AG08395 (cell line): ENCODE data around the gene SLC25A41.
A peak's percentile ranks its signal among the peaks of the same experiment; 100 is the strongest.
"Not testable (repeated sequence)": the region's sequence is repeated elsewhere in the genome, so short reads cannot be mapped to it uniquely, and the experiment has no call there.

Experiments
- DNase-seq: peaks from one replicate; pipeline ENCODE4 v3.0.0; 2012; ENCODE audit warnings: mixed read lengths, low spot score

The SLC25A41 gene

DNA sequence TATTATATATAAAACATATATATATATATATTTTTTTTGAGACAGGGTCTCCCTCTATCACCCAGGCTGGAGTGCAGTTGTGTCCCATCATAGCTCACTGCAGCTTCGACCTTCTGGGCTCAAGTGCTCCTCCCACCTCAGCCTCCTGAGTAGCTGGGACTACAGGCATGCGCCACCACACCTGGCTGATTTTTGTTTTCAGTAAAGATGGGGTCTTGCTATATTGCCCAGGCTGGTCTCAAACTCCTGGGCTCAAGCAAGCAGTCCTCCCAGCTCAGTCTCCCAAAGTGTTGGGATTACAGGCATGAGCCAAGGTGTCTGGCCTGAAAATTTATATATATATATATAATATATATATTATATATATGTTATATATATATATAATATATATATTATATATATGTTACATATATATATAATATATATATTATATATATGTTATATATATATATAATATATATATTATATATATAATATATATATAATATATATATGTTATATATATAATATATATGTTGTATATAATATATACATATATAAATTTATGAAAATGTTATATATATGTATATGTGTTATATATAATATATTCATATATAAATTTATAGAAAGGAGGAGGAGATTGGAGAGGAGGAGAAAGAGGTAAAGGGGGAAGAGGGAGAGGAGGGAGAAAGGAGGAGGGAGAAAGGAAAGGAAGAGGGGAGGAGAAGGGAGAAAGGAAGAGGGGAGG lies 4.7 kb downstream of the SLC25A41 start:
- not testable (repeated sequence) for DNase-seq

DNA sequence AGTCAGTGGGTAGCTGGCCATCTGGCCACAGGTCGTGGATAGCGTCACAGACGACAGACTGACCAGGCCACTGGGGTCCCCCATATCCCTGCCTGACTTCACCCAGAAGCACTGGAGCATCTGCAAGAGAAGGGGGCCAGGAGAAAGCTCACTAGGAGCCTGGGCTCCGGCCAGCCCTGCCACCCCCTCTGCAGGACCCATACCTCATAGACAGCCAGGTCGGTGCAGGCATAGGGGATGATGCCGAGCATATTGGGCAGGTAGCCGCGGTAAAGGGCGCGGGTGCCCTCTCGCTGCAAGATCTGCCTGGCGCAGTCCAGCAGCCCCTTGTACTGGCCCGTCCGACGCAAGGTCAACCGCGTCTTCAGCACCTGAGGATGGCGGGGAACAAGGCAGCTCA lies 6.4 kb downstream of the SLC25A41 start:
- DNase-seq = no peak

DNA sequence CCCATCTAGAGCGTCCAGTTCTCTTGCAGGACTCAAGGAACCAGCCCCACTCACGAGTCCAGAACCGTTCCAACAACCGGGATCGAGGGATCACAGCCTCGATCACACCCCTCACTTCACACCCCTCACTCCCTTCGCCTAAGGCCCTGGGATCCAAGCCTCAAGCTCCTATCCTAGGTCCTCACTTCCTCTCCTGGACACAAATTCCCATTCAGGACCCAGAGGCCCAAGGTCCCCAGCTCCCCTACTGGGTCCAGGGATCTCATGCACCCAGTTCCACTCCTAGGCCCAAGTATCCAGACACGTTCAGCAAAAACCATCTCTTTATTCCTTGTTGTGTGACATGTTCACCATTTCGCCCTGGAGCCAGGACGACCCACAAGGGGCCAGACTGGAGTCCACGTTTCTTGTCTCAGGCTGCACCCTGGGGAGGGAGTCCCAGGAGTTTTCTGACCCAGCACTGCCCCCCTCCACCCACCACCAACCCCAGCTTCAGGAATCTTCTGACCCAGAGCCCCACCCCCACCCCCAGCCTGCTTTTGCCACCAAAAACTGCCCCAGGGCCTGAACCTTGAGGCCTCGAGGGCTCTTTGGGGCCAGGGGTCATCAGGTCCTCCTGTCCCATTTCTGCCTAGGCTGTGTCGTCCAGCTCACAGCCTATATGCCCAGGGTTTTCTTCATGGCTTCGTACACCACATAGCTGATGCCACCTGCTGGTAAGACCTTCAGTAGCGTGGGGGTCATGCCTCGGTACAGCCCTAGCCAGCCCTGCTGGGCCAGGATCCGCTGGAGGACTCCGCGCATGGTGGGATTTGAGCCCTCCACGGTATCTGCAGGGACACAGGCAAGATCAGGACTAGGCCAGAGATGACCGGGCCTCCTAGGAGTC lies 7.6 kb downstream of the SLC25A41 start:
- no peak for DNase-seq

DNA sequence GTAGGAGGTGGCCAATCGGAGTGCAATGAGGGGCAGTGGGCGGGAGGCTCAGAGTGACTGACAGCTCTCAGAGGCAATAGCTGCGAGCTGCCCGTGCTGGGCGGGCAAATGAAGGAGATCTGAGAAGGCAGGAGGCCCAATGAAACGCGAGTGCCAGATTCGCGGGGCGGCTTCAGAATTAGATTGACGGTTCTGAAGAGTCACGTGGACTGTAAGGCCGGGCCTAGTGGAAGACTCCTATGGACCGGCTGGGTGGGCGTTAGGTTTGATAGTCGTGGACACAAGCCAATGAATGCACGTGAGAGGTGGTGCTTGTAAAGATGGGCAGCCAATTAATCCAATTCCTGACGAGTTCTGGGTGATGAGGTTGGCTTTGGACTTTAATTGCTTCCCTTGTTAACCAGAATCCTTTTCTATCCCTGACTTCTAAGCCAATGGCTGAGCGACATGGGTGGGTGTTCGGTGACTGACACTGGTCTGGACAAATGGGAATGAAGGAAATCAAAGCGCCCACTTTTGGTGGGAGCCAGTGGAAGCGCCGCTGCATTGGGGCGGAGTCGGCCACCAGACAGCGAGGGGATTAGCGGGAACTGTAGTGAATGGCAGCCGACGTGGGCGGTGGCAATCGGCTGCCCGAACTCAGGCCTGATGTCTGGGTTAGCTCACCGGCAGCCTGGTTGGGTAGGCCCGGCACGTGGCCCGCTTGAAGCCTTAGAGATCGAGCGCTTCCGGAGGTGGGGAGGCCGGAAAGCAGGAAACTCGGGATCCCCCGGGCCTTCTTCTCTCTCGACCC lies 8.4 kb downstream of the SLC25A41 start:
- peak; percentile 100 for DNase-seq

DNA sequence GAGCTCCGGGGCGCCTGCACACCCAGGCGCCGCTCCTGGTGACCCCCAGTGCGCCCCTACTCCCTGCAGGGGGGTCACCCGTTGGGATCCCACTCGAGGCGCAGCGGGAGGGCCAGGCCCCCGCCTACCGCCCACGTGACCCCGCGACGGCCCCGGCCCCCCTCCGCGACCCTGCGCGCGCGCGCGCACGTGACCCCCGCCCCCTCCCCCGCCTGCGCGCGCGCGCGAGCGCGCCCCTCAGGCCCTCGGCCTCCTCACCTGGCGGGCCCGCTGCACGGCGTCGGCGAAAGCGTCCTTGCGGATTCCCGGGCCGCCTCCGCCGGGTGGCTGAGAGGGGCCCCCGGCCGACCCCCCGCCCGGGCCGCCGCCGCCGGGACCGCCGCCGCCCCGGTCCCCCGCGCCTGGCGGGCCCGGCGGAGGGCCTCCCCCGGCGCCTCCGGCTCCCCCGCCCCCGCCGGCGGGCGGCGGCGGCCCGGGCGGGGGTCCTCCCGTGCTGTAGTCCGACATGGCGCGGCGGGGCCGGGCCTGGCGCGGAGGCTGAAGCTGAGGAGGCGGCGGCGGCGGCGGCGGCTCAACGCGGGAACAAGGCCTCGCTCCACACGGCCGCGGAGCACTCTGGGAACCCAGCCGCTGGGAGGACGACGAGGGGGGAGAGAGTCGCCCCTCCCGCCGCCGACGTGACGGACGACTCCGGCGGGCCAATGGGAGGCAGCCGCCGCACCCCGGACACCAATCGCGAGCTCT lies 9.2 kb downstream of the SLC25A41 start, which contains the start of gene KHSRP:
KHSRP (minus strand) TSS at position 617 of the 744 bp plus-strand sequence; CDS start at position 507, 110 bp downstream.
- peak; percentile 34 for DNase-seq

DNA sequence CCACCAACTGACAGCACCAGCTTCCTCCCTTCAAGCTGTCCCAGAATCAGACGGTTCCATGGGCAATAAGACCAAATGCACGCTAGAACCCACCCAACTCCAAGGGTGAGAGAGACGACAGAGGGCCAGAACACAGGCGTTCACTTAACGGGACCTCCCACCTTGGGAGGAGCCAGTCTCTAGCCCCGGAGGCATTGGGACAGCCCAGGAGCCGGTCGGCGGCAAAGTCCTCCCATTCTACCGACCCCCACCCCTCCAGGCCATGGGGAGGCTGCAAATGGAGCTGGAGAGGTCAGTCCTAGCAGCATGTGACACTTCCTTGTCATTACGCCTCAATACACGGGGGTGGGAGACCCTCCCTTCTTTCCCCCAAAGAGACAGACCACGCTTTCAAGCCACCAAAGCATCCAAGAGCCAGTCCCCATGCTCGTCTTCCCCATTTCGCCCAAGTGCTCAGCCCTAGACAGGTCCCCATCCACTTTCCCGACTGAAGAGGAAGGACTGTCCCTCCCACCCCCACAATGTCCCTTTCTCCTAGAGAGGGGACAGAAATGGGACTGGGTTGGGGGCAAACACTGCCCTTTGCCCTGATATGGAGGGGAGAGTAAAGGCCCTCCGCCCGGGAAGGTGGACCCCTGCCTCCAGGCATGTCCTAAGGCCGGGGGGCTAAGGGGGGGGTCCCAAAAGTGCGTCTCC lies 9.9 kb downstream of the SLC25A41 start:
- DNase-seq = peak; percentile 72

DNA sequence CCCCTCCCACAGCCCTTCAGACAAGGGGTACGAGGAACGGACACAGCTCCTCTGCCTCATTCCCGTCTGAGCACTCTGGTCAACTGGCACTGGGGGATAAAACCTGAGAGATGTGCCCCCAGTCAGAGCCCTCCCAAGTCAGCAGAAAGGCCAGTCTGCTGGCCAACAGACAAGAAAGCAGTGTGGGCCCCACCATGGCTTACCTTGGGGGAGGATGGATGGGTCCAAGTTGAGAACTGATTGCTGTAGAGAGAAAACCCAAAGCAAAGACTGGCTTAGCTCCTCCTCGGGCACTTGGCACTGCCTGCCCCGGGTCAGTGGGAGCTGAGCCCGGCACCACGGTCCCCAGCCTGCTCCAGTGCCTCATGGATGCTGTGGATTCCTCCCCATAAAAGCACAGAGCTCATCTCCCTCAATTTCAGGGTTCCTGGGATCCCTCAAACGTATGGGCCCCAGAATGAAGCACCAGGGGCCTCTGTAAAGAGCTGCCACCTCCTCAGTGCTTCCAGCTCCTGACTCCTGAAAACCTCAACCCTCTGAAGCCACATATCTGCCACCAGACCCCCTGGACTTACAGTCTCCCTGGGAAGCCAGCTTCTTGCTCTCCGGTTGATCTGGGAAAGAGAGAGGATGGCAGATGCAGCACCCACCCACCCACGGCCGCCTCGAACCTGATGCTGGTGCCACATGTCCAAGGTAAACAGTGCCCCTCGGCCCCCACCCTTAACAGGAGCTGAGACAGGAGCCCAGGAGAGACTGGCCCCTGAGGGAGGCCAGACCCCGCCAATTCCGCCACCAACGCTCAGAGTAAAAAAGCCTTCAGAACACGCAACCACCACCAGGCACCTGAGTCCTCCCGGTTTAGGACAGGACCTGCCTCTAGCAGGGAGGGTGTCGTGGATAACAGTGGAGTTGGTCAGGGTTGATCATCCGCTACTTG lies 12.2 kb downstream of the SLC25A41 start:
- no peak for DNase-seq

DNA sequence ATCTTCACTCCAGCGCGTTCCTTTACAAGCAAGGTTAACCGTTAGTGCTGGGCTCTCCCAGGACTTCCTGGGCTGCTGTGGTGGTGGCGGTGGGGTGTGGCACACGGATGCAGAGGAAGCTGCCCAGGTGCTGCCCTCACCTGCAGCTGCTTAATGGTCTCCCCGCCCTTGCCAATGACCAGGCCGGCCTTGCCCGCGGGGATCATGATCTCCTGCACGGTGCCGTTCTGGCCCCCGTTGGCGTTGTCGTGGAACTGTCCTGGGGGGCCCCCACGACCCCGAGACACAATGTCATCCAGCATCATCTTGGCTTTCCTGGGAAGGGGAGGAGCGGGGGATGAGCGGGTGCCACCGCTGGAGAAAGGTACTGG lies 15.0 kb downstream of the SLC25A41 start:
- no peak for DNase-seq

DNA sequence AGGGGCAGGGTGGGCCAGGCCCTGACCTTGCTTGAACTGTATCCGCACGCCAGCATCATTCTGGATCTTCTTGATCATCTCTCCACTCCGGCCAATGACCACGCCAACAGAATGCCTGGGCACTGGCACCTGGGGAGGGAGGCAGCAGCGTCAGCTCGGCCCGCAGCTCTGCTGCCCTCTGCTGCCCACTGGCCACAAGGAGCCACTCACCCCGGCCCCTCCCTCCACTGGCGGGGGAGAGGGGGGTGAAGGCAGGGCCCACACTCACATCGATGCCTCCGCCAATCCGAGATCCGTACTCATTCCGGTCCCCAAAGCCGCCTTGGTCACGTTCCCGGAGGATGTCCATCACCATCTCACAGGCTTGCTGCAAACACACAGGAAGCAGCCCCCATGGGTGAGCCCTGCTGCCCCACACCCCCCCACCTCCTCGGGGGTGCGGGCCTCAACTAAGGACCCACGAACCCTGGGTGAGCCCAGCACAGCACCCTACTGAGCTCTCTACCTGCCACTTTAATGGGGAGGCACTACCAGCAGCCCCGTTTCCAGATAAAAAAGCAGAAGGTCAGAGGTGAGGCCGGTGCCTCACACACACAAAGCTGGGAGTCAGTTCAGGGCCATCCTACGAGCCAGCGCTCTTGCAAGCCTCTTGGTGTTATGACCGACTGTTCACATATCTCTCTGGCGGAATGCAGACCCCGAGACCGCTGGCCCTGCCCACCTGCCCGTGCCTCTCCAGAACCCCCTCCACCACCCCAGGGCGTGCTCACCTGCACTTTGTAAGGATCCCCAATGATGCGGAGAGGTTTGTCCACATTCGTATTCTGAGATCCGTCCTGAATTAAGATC lies 15.6 kb downstream of the SLC25A41 start:
- peak; percentile 33 for DNase-seq

DNA sequence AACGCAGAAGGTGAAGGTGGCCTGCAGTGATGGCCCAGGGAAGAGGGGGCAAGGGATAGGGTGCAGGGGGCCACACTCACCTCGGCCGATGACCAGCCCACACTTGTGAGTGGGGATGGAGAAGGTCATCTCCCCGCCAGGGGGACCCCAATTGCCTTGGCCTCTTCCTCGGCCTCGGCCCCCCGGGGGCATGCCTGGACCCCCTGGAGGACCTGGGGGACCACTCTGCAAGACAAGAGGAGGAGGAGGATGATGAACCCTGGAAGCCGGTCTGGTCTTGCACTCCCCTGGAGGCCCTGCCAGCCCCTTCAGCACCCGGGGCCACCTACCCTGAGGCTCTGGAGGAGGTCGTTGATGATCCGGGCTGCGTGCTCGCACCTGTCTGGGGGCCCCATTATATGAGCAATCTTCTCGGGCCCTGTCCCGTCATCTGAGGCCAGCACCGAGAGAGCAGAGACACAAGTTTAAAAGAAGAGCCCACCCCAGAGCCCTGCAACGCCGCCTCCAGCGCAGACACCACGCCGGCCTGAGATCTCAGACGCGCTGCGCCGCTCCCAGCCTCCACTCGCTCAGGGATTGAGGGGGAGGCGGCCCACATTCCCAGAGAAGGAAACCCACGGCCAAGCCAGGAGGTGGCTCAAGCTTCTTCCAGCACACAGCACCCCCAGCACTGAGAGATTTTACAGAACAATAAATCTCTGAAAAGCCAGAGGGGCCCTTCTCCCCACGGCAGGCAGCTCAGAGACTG lies 16.7 kb downstream of the SLC25A41 start:
- no peak for DNase-seq

DNA sequence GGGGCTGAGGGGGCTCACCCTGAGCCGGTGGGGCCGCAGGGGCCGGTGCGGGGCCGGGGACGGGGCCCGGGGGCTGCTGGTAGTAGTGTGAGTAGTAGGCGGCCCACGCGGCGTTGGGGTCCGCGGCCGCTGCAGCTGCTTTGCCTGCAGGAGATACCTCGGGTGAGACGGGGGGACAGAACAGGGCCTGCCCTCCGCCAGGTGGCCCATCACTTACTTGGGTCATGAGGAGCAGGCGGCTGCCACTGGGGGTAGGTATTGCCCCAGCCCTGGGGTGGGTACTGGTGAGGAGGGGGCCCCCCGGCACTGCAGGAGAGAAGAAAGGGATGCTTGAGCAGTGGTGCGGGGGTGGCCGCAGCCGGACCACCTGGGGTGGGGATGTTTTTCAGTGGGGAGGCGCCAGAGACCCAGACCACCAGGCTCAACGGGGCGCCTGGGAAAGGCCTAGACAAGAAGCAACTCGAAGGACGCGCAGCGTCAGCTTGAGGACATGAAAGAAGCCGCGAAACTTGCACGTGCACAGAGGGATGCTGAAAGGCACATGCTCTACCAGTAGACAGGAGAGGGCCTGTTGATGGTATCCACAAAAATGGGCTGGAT lies 17.9 kb downstream of the SLC25A41 start:
- no peak for DNase-seq

DNA sequence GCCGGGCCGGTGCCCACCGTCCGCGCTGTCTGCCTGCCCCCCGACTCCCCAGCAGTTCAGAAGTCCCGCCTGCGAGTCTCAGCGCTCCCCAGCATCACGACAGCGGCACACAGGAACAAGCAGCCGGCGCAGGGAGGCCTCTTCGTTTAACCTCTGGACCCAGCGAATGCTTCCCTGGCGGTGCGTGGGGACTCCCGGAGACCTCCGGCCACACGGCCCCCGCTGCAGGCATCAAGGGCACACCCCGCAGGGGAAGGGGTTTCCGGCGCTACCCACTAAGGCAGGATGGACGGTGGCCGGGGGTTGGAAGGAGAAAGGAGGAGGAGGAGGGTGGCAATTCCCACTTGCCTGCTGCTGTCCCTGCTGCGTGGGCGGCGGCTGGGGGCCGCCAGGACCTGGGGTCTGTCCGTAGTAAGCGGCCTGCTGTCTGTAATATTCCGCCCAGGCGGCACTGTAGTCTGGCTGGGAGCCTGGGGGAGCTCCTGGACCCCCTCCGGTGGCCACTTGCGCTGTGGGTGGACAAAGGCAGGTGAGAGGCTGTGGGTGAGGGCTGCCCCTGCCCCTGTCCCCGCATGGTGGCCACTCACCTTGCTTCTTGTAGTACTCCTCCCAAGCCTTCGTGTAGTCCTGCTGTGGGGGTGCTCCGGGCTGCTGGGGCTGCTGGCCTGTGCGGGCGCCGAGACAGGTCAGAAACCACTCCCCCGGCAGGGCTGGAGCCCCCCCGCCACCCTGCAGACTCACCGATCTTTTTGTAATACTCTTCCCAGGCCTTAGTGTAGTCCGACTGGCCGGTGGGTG lies 18.6 kb downstream of the SLC25A41 start:
- DNase-seq = no peak

DNA sequence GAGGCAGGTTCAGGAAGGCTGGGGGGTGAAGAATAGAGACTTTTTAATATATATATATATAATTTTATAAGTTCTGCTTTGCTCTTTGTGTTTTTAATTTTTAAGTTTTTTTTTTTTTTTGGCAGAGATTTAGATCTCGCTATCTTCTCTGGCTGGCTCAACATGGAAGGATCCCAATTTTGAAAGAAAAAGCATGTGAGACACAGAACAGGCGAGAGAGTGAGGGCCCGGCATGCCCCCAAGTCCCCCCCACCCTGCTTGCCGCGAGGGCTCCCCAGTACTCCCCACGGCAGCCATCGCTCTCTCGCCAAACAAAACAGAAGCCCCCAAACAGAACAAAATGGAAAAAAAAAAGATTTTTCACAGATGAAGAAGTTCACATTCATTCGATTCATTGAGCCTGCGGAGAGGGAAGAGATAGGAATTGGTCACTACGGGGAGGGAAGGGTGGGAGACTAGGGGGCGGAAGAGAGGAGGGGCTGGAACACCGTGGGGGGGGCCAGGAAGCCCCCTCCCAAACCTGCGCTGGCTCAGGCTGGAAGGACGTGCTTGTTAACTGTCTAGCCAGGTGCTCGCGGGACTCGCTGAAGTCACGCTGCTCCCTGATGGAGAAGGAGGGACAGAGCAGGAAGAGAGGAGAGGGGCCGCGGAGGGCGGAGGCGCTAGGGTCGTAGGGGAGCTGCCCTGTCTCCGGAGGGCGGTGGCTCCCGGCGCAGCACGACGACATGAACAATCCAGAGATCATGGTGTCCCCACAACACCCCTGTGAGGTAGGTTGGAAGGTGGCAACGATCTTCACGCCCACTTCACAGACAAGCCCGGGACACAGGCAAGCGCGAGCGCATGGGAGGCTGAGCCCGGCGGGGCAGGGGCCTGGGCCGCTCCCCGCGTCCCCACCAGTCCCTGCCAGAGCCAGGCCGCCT lies 19.6 kb downstream of the SLC25A41 start:
- DNase-seq = no peak

DNA sequence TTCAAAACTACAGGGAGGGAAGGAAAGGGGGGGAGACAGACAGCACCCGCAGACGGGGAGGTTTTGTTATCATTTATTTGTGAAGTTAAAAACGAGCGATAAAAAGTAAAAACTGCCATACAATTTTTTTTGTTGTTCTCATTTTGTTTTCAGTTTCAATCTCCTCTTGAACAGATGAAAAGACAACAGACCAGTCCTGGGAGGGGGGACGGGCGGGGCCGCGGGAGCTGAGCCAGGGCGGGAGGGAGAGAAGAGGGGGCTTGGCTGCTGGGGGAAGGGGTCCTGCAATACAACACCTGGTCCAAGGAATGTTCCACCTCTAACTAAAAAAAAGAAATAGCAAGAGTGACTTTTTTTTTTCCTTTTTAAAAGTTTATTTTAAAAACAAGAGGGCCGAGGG lies 20.3 kb downstream of the SLC25A41 start:
- no peak for DNase-seq

DNA sequence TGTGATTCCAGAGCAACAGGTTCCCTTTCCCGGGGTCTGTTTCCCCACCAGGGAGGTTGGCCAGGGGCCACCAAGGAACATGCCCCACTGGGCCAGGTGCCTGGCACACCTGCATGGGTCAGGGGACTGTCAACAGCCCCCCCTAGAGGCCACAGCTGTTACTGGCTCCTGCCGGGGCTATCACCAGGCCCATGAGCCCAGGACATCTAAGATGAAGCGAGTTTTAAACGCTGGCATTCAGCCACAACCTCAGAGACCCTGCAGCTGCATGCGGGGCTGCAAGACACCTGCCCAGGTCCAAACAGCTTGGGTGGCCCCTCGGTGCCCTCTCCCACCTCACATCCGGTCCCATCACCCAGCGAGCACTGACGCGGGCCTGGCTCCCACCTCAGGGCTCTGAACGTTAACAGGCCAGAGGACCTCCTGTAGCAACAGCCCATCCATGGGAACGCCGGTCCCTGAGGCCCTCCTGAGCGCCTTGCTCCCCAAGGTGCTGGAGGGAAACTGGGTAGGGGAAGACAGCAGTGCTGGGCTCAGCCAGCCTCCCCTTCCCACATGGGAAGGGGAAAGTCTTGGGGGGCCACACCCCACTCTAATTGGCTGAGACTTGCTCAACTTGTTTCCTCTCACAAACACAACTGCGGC lies 21.0 kb downstream of the SLC25A41 start:
- no peak for DNase-seq
